A673 (cell line): ENCODE results near the gene RFESD. TPM values are rescaled to one million over a fixed set of nuclear protein-coding genes. Genes with fewer than 3 reads are reported as not detected.

Experiments
- BruUV-seq: library from RNA; stranded (reverse); fragments of 400-500 nt; replicated peaks from 2 replicates; lab custom pipeline; 2021; lab: Mats Ljungman, UMichigan
- CTCF ChIA-PET: fragments of 300-600 bp; sonication (Branson Sonifier 250); formaldehyde crosslinking; loops from one replicate; lab custom pipeline; 2022; ENCODE audit warnings: antibody characterized with exemption; lab: Charles Lee
- POLR2A ChIA-PET: fragments of 300-600 bp; sonication (Branson Sonifier 250); formaldehyde crosslinking; loops from one replicate; lab custom pipeline; 2022; ENCODE audit warnings: antibody characterized with exemption; ENCODE audit not compliant: low non-redundant PET; lab: Charles Lee
- DNase-seq: peaks from one replicate; pipeline ENCODE4 v3.0.0-alpha.2; 2015; ENCODE audit warnings: low spot score
- H3K27ac ChIP-seq: fragments of 200-600 bp; sonication (generic); 2 replicates; pipeline ENCODE4 v1.5.1; 2016; ENCODE audit warnings: mixed run types, low read depth, mild to moderate bottlenecking, mixed read lengths, antibody characterized with exemption, low read length; ENCODE audit not compliant: poor library complexity, severe bottlenecking
- H3K27me3 ChIP-seq: fragments of 200-600 bp; sonication (generic); replicated peaks from 2 replicates; pipeline ENCODE4 v1.6.1; 2017; ENCODE audit warnings: mixed run types, low read depth, mild to moderate bottlenecking, mixed read lengths, antibody characterized with exemption, low read length; ENCODE audit not compliant: insufficient read depth, poor library complexity
- H3K36me3 ChIP-seq: fragments of 200-600 bp; sonication (generic); 2 replicates; pipeline ENCODE4 v1.6.1; 2016; ENCODE audit warnings: mixed run types, mild to moderate bottlenecking, mixed read lengths, antibody characterized with exemption, low read length; ENCODE audit not compliant: insufficient read depth, poor library complexity, severe bottlenecking
- H3K4me1 ChIP-seq: fragments of 200-600 bp; sonication (generic); 2 replicates; pipeline ENCODE4 v1.6.1; 2017; ENCODE audit warnings: mixed run types, mild to moderate bottlenecking, mixed read lengths, antibody characterized with exemption, low read length; ENCODE audit not compliant: insufficient read depth, poor library complexity, severe bottlenecking
- H3K4me3 ChIP-seq: fragments of 200-600 bp; sonication (generic); 2 replicates; pipeline ENCODE4 v1.5.1; 2016; ENCODE audit warnings: low read depth, mixed run types, mild to moderate bottlenecking, mixed read lengths, low read length; ENCODE audit not compliant: poor library complexity, severe bottlenecking
- H3K9me3 ChIP-seq: fragments of 200-600 bp; sonication (generic); 2 replicates; pipeline ENCODE4 v1.6.1; 2016; ENCODE audit warnings: mixed run types, low read depth, mild to moderate bottlenecking, mixed read lengths, antibody characterized with exemption, low read length; ENCODE audit not compliant: poor library complexity, severe bottlenecking
- CTCF ChIP-seq: fragments of 300-800, 200-600 bp; sonication (generic); conservative IDR thresholded peaks from 2 replicates; pipeline ENCODE4 v1.5.1; 2017; ENCODE audit warnings: low read depth, mild to moderate bottlenecking, antibody characterized with exemption, low read length, moderate library complexity, mixed read lengths
- EZH2 ChIP-seq: fragments of 200-600 bp; sonication (generic); IDR thresholded peaks from 2 replicates; pipeline ENCODE4 v1.6.1; 2017; ENCODE audit warnings: borderline replicate concordance, low read depth, mild to moderate bottlenecking, mixed read lengths, antibody characterized with exemption, low read length; ENCODE audit not compliant: poor library complexity, severe bottlenecking
- intact Hi-C: fragments of 100-400 bp; cut with micrococcal nuclease; formaldehyde crosslinking; loops from one replicate; pipeline ENCODE4 v1.10.0; 2022; ENCODE audit not compliant: unreplicated experiment
- total RNA-seq: library from RNA; stranded (reverse); gene quantifications from 2 replicates; pipeline ENCODE4 v1.2.3, GENCODE V29; 2021

RFESD gene
- total RNA-seq, 1 experiment from 2014 or later: 2.4 TPM

GRCh38 chr5:95707055-95707454, 60.5 kb downstream of the RFESD start:
- no peak overlapping the region for H3K27ac ChIP-seq
- ChIA-PET POLR2A (no interaction called here), CTCF (no interaction called here)
- intact Hi-C loops: no loop called here
- no peaks in the 10 kb centered on the region for H3K36me3 ChIP-seq
- no TSS peak for BruUV-seq
- TF ChIP-seq EZH2: no peak
- TF ChIP-seq CTCF: no peak
- H3K27me3 ChIP-seq: no peaks in the 10 kb centered on the region
- H3K4me3 ChIP-seq: no peak overlapping the region
- DNase-seq: no peak
- H3K4me1 ChIP-seq: no peaks in the 10 kb centered on the region
- no peaks in the 10 kb centered on the region for H3K9me3 ChIP-seq

Other genes starting within 250 kb of the RFESD start
- 91.0 and 92.1 TPM in 2 replicates for gene SKIC3, start 91.8 kb upstream of the RFESD start, total RNA-seq
- gene ARSK, start 91.7 kb upstream of the RFESD start, total RNA-seq: 5.6 and 6.0 TPM in 2 replicates
- 0.13 and 0.15 TPM in 2 replicates for gene GPR150, start 26.7 kb upstream of the RFESD start, total RNA-seq
- not detected in 2 replicates for gene SPATA9, start 36.2 kb downstream of the RFESD start, total RNA-seq
- gene RHOBTB3, start 84.6 kb downstream of the RFESD start, total RNA-seq: 29.6 and 40.5 TPM in 2 replicates
- gene GLRX, start 175.9 kb downstream of the RFESD start, total RNA-seq: 27.3 and 28.6 TPM in 2 replicates